ENCODE measurements around the gene CTNNA2.

The CTNNA2 gene

GRCh38 chr2:79835911-79836310 lies 323.1 kb downstream of the CTNNA2 start:
- TF ChIP-seq, protein P1, sequence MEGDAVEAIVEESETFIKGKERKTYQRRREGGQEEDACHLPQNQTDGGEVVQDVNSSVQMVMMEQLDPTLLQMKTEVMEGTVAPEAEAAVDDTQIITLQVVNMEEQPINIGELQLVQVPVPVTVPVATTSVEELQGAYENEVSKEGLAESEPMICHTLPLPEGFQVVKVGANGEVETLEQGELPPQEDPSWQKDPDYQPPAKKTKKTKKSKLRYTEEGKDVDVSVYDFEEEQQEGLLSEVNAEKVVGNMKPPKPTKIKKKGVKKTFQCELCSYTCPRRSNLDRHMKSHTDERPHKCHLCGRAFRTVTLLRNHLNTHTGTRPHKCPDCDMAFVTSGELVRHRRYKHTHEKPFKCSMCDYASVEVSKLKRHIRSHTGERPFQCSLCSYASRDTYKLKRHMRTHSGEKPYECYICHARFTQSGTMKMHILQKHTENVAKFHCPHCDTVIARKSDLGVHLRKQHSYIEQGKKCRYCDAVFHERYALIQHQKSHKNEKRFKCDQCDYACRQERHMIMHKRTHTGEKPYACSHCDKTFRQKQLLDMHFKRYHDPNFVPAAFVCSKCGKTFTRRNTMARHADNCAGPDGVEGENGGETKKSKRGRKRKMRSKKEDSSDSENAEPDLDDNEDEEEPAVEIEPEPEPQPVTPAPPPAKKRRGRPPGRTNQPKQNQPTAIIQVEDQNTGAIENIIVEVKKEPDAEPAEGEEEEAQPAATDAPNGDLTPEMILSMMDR (conservative IDR thresholded peaks at IDR 0.05; ENCODE audit: control insufficient read depth, insufficient read depth, low read depth, low read length) = no peak
- DNase-seq (ENCODE audit: low read depth) = no peak
- no peak overlapping the region for H3K4me3 ChIP-seq (ENCODE audit: control insufficient read depth, low read depth, low read length)

DNA sequence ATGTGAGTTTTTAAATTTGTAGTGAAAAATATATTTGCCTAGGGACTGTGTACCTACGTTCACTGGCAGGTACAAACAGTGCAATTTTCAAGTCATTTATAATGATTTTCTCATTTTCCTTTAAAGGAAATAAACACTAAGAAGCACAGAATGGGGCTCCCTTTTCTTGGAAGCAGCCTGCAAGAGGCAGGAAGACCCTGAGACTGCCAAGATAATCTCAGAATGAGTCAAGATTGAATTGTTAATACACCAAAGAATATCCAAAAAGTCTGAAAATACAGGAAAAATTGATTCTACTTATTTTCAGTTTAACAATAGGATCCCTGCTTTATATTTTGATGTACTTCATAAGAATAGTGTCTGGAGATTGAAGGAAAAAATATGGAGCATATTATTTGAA lies 331.2 kb downstream of the CTNNA2 start:
- no peak overlapping the region for H3K4me3 ChIP-seq (ENCODE audit: control insufficient read depth, low read depth, low read length)
- TF ChIP-seq, protein P1 (conservative IDR thresholded peaks at IDR 0.05; ENCODE audit: control insufficient read depth, insufficient read depth, low read depth, low read length) = no peak
- DNase-seq (ENCODE audit: low read depth) = no peak

DNA sequence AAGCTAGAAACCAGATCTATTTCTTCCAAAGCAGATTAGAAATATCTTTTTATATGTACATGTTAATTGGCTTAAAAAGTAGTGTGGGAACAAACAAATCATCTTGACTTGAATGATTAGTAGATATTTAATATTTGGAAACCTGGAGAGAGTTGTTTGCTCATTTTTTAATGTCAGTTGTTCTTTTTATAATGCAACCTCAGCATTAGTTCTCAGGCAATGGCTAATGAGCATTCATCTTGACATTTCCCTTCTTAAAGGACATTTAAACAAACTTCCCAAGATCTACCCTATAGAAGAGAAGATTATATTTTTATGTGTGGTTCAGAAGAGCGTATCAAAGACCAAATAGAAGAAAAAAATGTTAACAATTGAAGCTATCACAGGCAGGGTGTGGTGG lies 334.0 kb downstream of the CTNNA2 start:
- no peak for DNase-seq (ENCODE audit: low read depth)
- TF ChIP-seq, protein P1 (conservative IDR thresholded peaks at IDR 0.05; ENCODE audit: control insufficient read depth, insufficient read depth, low read depth, low read length) = no peak
- no peak overlapping the region for H3K4me3 ChIP-seq (ENCODE audit: control insufficient read depth, low read depth, low read length)

DNA sequence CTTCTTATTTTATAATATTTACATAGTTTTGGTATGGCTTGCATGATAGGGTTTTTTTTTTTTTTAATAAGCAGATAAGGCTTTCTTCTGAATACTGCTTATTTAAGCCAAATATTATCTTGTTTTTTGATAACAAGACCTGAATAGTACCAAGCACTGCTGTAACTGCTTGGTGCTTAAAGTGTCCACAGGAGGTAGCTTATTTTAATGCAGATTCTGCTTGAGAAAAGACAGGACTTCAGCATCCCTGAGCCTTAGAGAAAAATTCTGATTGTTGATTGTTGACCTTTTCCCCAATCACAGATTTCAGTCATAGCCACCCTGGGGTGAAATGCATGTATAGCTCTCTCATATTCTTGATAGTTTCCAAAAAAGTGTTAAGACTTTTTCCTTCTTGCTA lies 336.4 kb downstream of the CTNNA2 start:
- no peak overlapping the region for H3K4me3 ChIP-seq (ENCODE audit: control insufficient read depth, low read depth, low read length)
- DNase-seq (ENCODE audit: low read depth) = no peak
- TF ChIP-seq, protein P1 (conservative IDR thresholded peaks at IDR 0.05; ENCODE audit: control insufficient read depth, insufficient read depth, low read depth, low read length) = no peak

DNA sequence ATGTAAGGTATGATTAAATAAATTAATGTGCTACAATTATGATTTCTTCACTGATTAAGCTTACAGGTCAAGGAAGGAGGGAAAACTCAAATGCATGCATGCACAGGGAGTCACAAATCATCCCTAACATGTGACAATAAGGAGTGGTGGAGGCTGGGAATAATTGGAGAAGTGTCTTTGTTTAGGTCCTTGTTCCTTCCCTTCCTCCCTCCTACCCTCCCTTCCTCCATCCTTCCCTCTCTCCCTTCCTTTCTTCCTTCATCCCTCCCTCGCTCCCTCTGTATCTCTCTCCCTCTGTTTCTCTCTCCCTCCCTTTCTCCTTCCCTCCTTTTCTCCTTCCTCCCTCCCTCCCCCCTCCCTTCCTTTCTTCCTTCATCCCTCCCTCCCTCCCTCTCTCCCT lies 337.1 kb downstream of the CTNNA2 start:
- H3K4me3 ChIP-seq (ENCODE audit: control insufficient read depth, low read depth, low read length) = no peak overlapping the region
- no peak for DNase-seq (ENCODE audit: low read depth)
- TF ChIP-seq, protein P1 (conservative IDR thresholded peaks at IDR 0.05; ENCODE audit: control insufficient read depth, insufficient read depth, low read depth, low read length) = no peak

- H3K4me3 ChIP-seq (ENCODE audit: control insufficient read depth, low read depth, low read length) = no peak overlapping the region
- no peak for DNase-seq (ENCODE audit: low read depth)
- TF ChIP-seq, protein P1 (conservative IDR thresholded peaks at IDR 0.05; ENCODE audit: control insufficient read depth, insufficient read depth, low read depth, low read length) = no peak
Measured at GRCh38 chr2:79850912-79851311, 338.1 kb downstream of the CTNNA2 start.

Measured in fibroblast of mammary gland (primary cell).